ENCODE results near the gene MUC12. TPM values are rescaled to one million over a fixed set of nuclear protein-coding genes. Genes with fewer than 3 reads are reported as not detected.

The MUC12 gene
- total RNA-seq, 1 experiment from 2014 or later, result 0.64 TPM

GRCh38 chr7:101023839-101024238 is 54.5 kb downstream of the MUC12 start:
- RAD21 ChIA-PET (ENCODE audit: low non-redundant PET in 1 of 2, low total read pairs in 2 of 2, uncharacterized antibody in 2 of 2, unreplicated experiment in 2 of 2), result no interaction called here
- POLR2A ChIA-PET, result no interaction called here
- H3K36me3 ChIP-seq (ENCODE audit: control insufficient read depth in 1 of 2, insufficient read depth in 2 of 2, low read length in 2 of 2), result no peaks in the 10 kb centered on the region
- no peaks in the 10 kb centered on the region for H4K20me1 ChIP-seq (ENCODE audit: insufficient read depth)
- intact Hi-C loops (cut with micrococcal nuclease), result no loop called here
- CTCF ChIA-PET, result no interaction called here
- no peaks in the 10 kb centered on the region for H3K9me2 ChIP-seq (ENCODE audit: insufficient read depth)
- TF ChIP-seq EZH2 (IDR thresholded peaks at IDR 0.05) (no peak), CEBPB (IDR thresholded peaks at IDR 0.05; ENCODE audit: low read depth) (no peak), SRF (IDR thresholded peaks at IDR 0.05; ENCODE audit: low read depth) (no peak), ZNF274 (IDR thresholded peaks at IDR 0.05; ENCODE audit: low read depth, low read length) (no peak), TCF7L2 (IDR thresholded peaks at IDR 0.05; ENCODE audit: borderline replicate concordance, extremely low read depth, insufficient read depth, insufficient read length) (no peak), JUND (IDR thresholded peaks at IDR 0.05) (no peak), EGR1 (IDR thresholded peaks at IDR 0.05; ENCODE audit: low read depth) (no peak), CTCF (IDR thresholded peaks at IDR 0.05 in 2 of 3, conservative IDR thresholded peaks at IDR 0.05 in 1 of 3; ENCODE audit: borderline replicate concordance in 1 of 3, insufficient read depth in 1 of 3, low read depth in 2 of 3, low read length in 2 of 3) (no peak), FOSL1 (IDR thresholded peaks at IDR 0.05; ENCODE audit: low read depth) (no peak), YY1 (IDR thresholded peaks at IDR 0.05; ENCODE audit: extremely low read depth, insufficient replicate concordance, low read depth, low read length) (no peak), POLR2A (IDR thresholded peaks at IDR 0.05; ENCODE audit: borderline replicate concordance, extremely low read depth, insufficient read depth, insufficient read length) (no peak), ATF3 (IDR thresholded peaks at IDR 0.05) (no peak), ELF1 (IDR thresholded peaks at IDR 0.05; ENCODE audit: borderline replicate concordance, low read depth) (no peak), RAD21 (IDR thresholded peaks at IDR 0.05; ENCODE audit: low read depth) (no peak), SP1 (IDR thresholded peaks at IDR 0.05; ENCODE audit: low read depth) (no peak), EZH2phosphoT487 (IDR thresholded peaks at IDR 0.05; ENCODE audit: borderline replicate concordance) (no peak)
- TF ChIP-seq, protein P1, sequence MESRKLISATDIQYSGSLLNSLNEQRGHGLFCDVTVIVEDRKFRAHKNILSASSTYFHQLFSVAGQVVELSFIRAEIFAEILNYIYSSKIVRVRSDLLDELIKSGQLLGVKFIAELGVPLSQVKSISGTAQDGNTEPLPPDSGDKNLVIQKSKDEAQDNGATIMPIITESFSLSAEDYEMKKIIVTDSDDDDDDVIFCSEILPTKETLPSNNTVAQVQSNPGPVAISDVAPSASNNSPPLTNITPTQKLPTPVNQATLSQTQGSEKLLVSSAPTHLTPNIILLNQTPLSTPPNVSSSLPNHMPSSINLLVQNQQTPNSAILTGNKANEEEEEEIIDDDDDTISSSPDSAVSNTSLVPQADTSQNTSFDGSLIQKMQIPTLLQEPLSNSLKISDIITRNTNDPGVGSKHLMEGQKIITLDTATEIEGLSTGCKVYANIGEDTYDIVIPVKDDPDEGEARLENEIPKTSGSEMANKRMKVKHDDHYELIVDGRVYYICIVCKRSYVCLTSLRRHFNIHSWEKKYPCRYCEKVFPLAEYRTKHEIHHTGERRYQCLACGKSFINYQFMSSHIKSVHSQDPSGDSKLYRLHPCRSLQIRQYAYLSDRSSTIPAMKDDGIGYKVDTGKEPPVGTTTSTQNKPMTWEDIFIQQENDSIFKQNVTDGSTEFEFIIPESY (IDR thresholded peaks at IDR 0.05; ENCODE audit: extremely low read depth, insufficient replicate concordance, low read length), result no peak
- TF ChIP-seq, protein P2, sequence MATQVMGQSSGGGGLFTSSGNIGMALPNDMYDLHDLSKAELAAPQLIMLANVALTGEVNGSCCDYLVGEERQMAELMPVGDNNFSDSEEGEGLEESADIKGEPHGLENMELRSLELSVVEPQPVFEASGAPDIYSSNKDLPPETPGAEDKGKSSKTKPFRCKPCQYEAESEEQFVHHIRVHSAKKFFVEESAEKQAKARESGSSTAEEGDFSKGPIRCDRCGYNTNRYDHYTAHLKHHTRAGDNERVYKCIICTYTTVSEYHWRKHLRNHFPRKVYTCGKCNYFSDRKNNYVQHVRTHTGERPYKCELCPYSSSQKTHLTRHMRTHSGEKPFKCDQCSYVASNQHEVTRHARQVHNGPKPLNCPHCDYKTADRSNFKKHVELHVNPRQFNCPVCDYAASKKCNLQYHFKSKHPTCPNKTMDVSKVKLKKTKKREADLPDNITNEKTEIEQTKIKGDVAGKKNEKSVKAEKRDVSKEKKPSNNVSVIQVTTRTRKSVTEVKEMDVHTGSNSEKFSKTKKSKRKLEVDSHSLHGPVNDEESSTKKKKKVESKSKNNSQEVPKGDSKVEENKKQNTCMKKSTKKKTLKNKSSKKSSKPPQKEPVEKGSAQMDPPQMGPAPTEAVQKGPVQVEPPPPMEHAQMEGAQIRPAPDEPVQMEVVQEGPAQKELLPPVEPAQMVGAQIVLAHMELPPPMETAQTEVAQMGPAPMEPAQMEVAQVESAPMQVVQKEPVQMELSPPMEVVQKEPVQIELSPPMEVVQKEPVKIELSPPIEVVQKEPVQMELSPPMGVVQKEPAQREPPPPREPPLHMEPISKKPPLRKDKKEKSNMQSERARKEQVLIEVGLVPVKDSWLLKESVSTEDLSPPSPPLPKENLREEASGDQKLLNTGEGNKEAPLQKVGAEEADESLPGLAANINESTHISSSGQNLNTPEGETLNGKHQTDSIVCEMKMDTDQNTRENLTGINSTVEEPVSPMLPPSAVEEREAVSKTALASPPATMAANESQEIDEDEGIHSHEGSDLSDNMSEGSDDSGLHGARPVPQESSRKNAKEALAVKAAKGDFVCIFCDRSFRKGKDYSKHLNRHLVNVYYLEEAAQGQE (IDR thresholded peaks at IDR 0.05; ENCODE audit: low read depth), result no peak
- H3K27ac ChIP-seq (ENCODE audit: low read depth, low read length), result no peak overlapping the region
- H3K79me2 ChIP-seq (ENCODE audit: insufficient read depth, low read length), result no peaks in the 10 kb centered on the region
- H2AFZ ChIP-seq (ENCODE audit: low read depth, low read length, poor library complexity, severe bottlenecking), result no peak overlapping the region
- BruUV-seq (replicated peaks), result no TSS peak
- ATAC-seq (no peak), DNase-seq (ENCODE audit: low read depth, low spot score) (no peak)
- H3K4me1 ChIP-seq (ENCODE audit: control insufficient read depth in 1 of 2, insufficient read depth in 2 of 2, low read length in 2 of 2), result no peaks in the 10 kb centered on the region
- H3K4me2 ChIP-seq (ENCODE audit: low read length), result no peak overlapping the region
- no peak overlapping the region for H3K4me3 ChIP-seq (replicated peaks in 1 of 2; ENCODE audit: low read depth in 1 of 2, low read length in 2 of 2)
- no peaks in the 10 kb centered on the region for H3K9me3 ChIP-seq (ENCODE audit: control insufficient read depth in 1 of 2, insufficient read depth in 1 of 2, low read depth in 1 of 2, low read length in 2 of 2)
- H3K9ac ChIP-seq (ENCODE audit: low read length), result no peak overlapping the region
- no peaks in the 10 kb centered on the region; the same call in 1 of the 2 replicates for H3K27me3 ChIP-seq (ENCODE audit: insufficient read depth, low read length)

All from HCT116 (cell line).